Caki2 (cell line): ENCODE measurements around the gene THAP12. TPM values are rescaled to one million over a fixed set of nuclear protein-coding genes. Genes with fewer than 3 reads are reported as not detected.
"Not testable (repeated sequence)": the region's sequence is repeated elsewhere in the genome, so short reads cannot be mapped to it uniquely, and the experiment has no call there.

Experiments used
- DNase-seq: peaks from one replicate; pipeline ENCODE4 v3.0.0-alpha.2; 2015; ENCODE audit warnings: low read depth
- in situ Hi-C: cut with HindIII; loops from 2 replicates; pipeline ENCODE4 v1.10.0; 2016; ENCODE audit warnings: low sequenced_read_pairs, low pct_unique_long_range_greater_than_20kb, mixed read lengths
- total RNA-seq: library from RNA; depleted of rRNA; stranded (reverse); fragments of >200 nt; shearing (Covaris generic); gene quantifications from 2 replicates; pipeline ENCODE4 v1.2.3, GENCODE V29; 2014; ENCODE audit warnings: low replicate concordance; rRNA removed

THAP12 gene, protein sequence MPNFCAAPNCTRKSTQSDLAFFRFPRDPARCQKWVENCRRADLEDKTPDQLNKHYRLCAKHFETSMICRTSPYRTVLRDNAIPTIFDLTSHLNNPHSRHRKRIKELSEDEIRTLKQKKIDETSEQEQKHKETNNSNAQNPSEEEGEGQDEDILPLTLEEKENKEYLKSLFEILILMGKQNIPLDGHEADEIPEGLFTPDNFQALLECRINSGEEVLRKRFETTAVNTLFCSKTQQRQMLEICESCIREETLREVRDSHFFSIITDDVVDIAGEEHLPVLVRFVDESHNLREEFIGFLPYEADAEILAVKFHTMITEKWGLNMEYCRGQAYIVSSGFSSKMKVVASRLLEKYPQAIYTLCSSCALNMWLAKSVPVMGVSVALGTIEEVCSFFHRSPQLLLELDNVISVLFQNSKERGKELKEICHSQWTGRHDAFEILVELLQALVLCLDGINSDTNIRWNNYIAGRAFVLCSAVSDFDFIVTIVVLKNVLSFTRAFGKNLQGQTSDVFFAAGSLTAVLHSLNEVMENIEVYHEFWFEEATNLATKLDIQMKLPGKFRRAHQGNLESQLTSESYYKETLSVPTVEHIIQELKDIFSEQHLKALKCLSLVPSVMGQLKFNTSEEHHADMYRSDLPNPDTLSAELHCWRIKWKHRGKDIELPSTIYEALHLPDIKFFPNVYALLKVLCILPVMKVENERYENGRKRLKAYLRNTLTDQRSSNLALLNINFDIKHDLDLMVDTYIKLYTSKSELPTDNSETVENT
- total RNA-seq = 18.7 and 23.5 TPM in 2 replicates

DNA sequence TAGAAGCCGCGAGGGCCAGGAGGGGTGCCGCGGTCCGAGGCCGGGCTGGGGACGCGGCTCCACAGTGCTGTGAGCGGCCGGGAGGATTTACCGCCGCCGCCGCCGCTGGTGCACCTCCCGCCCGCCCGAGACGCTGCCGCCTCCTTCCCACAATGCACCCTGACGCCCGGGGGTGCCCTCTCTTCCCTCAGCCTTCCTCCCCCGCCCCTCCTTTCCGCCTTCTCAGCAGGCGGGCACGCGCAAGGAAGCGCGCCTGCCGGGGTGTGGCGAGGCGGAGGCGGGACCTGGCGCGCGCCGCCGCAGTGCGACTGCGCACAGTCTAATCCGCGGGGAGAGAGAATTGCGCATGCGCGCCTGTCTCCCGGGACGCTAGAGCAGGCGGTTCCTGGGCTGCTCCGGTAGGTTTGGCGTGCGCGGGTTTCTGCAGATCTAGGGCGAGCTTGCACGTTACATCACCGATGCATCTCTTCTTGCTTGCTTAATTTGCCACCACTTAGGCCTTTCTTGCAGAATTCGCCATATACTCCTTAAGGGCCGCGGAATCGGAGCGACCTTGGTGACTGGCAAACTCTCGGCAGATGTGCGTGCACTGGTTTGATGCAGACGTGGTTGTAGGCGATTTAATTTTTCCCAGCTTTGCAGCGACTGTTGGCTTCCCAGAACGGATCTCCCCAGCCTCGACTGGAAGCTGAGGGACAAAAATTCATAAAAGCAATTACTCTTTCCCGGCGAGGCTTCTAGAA, at the start of gene THAP12, which contains the start of gene GVQW3:
TSS of gene THAP12 (minus strand) at position 156 of the 743 bp plus-strand sequence. CDS start 296 bp downstream, outside the sequence.
TSS of gene GVQW3 (plus strand) at position 347 of the 743 bp plus-strand sequence. CDS start 506 bp downstream, outside the sequence.
- in situ Hi-C loops = no loop called here
- peak; percentile 98 for DNase-seq

DNA sequence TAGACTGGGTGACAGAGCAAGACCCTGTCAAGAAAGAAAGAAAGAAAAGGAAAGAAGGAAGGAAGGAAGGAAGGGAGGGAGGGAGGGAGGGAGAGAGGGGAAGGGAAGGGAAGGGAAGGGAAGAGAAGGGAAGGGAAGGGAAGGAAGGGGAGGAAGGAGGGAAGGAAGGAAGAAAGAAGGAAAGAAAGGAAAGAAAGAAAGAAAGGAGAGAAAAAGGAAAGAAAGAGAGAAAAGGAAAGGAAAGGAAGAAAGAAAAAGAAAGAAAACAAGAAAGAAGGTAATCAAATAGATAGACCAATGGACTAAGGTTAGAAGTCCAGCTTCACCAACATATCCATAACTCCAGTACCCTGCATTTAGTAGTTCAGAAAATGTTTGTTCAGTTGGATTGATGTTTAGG, 45.7 kb upstream of the THAP12 start:
- no peak for DNase-seq
- in situ Hi-C loops = no loop called here

DNA sequence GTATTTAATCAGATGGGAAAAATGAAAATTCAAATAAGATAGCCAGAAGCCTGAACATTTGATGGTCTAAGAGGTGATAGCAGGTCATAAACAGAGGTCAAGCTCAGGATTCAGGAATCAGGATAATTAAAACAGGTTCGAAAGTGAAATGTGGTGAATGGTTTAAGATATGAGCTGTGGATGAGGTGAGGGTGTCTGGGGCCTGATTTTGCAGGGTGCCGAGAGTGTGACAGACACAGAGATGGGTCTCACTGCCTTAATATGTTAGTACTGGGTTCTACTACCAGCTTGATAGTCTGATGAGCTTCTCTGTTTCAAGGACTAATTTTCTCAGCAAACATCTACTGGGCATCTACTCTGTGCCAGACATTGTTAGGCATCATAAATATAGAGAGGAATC, 44.0 kb upstream of the THAP12 start:
- no peak for DNase-seq
- in situ Hi-C loops = no loop called here

DNA sequence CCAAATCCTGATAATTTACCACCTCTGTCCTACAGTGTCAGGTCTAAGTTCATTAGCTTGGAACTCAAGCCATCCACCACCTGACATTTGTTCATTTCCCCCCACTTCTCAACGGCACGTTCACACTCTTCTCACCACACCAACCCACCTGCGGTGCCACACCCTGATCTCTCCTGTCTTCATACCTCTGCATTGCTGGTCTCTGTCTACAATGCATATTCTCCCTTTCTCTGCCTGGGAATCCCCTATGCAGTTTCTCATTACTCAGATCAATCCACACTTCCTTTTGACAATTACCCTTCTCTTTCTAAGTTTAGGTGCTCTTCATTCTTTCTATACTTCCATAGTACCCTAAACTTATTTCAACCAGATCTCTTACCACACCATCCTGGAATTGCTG, 43.4 kb upstream of the THAP12 start:
- in situ Hi-C loops = no loop called here
- no peak for DNase-seq

DNA sequence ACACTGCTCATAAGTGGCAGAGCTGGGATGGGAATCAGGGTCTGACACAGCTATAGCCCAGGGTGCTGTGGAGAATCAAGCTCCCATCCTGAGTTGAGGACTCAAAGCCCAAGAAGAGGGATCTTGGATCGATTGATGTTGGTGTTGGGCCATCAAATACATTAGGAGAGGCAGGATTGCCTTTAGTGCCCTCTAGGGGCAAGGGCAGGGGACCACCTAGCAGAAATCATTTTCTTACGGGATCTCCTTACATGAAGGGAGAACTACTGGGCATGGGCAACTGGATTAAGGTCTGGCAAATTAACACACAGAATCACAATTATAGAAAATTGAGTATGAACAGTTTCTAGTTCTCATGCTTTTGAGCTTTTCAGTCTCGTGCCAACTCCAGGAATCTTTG, 39.0 kb upstream of the THAP12 start:
- in situ Hi-C loops = no loop called here

DNA sequence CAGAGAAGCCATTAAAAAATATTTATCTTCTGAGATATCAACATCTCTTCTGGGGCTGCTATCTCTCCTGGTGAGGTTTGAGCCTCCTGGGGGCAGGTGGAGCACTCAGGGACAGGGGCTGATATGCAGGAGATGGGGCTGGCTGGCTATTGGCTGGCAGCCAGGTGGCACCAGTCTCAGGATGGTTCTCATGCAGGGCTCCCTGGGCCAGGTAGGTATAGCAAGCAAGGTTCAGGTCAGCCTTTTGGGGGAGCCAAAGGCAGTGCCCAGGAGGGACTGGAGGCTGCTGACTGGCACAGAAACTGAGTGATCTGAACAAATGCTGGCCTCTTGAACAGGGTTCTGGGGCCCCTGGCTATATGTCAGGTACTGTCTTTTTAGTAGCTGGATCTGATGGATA, 34.1 kb upstream of the THAP12 start:
- in situ Hi-C loops = no loop called here
- DNase-seq = no peak

More for the DNA sequence above, 39.0 kb upstream of the THAP12 start:
- DNase-seq = no peak

DNA sequence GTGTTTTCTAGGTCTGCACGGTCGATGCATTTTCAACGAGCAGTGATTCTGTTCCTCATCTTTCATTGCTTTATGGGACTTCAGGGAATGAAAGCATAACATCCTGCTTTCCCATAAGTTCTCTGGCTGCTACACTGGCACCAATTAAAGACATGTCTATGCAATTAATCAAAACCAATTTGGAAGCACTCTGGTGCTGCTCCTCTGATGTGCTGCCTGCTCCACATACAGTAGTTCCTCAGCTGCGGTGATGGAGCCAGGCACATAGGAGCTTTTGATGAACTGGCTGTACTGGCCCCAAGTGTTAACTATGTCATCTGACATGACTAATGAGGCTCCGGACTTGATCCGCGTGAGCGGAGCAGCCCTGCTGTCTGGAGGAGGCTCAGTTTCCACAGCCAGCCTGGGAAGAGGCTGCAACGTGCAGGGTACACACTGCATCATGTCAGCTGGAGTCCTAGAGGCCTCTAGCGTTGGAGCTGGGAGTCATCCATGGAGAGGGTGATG, 30.0 kb upstream of the THAP12 start:
- in situ Hi-C loops = no loop called here
- DNase-seq = peak; percentile 11

DNA sequence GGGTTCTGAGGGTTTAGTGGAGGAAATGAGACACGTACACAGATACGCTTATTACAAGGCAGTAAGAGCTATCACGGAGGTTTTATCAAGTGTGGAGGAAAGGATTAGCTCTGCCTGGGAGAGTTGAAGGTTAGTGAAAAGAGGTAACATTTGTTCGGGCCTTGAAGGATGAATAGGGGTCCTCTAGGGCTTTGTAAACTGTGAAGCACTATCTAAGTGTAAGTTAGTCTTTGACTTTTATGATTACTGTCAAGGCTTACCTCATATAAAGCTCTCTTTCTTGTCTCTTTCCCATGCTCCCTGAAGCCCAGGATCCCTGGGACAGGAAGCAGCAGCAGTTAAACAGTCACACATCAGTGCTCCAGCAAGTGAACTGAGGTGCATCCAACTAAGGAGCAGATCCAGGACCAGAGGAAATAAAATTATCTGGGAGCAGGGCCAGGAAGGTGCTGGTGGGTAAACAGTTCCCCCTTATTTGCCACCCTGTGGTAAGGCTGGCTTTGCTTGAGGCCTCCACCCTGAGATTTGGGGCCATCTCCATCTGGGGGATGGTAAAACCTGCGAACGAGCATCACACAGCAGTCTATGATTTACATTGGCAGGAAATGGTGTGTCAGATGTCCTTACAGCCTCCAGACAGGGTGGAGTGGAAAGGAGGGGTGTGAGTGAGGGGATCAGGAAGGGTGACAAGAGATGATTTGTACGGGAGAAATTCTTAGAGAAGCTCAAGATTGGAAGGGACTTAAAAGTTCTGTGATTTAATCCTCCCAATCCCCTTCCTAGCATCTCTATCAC, 27.4 kb upstream of the THAP12 start:
- in situ Hi-C loops = no loop called here
- DNase-seq = peak; percentile 76

DNA sequence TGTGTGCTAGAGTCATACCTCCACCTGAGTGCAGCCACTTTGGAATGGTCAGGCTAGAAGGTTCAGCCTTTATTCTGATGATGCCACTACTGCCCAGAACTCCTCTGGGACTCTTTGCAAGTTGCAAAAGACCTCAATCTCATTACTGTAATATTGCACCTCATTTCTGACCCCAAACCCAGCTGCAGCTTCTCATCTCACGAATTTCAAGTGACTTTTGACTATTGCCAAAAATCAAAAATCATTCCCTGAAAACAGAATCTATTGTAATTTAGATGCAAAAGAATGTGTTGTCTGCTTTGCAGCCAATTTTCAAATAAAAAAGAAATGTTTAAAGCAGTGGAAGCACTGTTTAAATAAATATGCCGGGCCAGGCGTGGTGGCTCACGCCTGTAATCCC, 25.4 kb upstream of the THAP12 start:
- DNase-seq = no peak
- in situ Hi-C loops = no loop called here

DNA sequence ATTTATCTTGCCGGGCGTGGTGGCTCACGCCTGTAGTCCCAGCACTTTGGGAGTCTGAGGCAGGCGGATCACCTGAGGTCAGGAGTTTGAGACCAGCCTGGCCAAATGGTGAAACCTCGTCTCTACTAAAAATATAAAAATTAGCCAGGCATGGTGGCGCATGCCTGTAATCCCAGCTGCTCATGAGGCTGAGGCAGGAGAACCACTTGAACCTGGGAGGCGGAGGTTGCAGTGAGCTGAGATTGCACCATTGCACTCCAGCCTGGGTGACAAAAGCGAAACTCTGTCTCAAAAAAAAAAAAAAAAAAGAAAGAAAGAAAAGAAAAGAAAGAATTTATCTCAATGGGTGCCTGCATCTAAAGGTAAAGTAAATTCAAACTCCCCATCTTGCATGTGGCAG, 20.6 kb upstream of the THAP12 start:
- in situ Hi-C loops, DNase-seq: not testable (repeated sequence)

DNA sequence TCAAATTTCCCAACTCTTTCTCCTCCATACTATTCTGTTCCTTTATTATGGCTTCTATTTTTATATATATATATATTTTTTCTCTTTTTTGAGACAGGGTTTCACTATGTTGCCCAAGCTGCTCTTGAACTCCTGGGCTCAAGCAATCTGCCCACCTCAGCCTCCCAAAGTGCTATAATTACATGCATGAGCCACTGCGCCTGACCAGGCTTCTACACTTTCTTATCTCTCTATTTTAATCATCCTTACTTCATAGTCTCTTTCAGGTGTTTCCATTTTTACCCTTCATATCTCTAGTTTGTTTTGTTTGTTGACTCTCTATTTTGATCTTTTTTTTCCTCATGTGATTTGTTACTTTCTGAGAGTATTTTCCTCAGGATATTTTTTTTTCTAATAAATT, 20.0 kb upstream of the THAP12 start:
- no peak for DNase-seq
- in situ Hi-C loops = no loop called here

DNA sequence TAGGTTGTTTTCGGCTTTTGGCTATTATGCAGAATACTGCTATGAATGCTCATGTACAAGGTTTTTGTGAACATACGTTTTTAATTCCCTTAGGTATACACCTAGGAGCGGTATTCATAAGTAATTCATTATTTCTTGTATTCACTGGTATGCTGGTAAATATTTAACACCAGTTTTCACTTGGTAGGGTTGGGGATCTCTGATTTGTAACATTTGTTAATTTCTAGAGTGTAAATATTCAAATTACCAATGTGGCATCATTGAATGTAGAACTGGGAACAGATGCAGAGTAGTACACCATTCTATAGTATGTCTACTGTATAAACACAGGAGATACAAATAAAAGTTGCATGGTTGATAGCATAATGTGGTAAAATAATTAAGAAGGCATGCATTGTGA, 16.5 kb upstream of the THAP12 start:
- in situ Hi-C loops = no loop called here
- DNase-seq = no peak

DNA sequence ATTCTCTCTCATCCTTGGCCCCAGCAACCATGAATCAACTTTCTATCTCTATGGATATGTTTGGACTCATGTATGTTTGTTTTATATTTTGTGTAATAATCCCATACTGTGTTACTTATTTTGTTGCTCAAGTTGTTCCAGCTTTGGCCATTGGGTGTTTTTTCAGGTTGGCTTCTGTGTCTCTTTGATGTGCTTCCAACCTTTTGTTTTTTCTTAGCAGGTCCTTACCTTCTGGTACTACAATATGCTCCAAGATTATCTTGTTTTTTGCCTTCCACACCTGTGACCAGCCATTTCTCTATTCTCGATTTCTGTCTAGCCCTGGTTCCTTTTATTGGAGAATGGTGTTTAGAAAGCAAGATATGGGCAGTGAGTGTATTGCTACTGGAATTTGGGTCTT, 14.4 kb upstream of the THAP12 start:
- DNase-seq = no peak
- in situ Hi-C loops = no loop called here

DNA sequence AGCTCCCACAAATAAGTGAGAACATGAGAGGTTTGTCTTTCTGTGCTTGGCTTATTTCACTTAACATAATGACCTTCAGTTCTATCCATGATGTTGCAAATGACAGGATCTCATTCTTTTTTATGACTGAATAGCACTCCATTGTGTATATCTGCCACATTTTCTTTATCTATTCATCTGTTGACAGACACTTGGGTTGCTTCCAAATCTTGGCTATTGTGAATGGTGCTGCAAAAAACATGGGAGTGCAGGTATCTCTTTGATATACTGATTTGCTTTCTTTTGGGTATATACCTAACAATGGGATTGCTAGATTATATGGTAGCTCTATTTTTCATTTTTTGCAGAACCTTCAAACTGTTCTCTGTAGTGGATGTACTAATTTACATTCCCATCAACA, 13.5 kb upstream of the THAP12 start:
- DNase-seq = no peak
- in situ Hi-C loops = no loop called here

DNA sequence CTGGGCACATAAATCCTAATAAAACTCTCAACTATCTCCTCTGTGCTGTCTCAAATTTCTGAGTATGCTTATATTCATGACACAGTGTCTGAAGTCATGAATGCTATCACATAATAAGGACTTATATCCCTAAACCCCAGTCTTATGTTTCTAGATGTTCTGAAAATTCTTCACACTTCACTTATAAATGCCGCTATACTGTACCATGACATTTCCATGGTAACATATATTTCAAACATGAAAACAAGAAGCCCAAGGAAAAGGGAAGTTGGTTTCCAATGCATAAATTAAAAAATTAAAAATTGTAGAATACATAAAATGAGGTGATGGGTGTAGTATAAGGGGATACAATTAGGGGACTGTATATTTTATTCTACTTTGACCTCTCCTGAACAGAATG, 11.9 kb upstream of the THAP12 start:
- in situ Hi-C loops = no loop called here
- no peak for DNase-seq

DNA sequence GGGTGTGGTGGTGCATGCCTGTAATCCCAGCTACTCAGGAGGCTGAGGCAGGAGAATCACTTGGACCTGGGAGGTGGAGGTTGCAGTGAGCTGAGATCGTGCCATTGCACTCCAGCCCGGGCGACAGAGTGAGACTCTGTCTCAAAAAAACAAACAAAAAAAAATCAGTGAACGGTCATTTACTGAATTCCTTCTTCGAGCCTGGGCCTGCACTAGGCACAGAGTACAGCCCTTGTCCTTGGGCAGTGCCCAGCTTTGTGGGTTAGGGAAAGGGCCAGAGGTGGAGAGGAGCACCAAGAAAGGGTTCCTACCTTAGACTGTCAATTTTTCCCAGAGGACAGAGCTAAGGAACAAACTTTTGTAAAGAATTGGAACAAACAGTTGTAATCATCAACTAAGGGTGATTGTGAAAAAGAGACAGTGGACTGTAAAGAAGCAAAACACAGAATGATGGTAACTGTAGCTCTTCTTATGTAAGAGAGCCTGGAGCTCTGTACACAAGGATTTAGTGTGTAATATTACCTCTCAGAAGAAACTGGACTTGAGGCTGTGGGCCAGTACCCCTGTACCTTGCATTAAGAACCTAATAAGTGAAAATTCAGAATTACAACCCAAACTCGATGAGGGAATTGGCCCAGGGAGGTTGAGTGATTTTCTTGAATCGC, 11.0 kb upstream of the THAP12 start:
- in situ Hi-C loops = no loop called here
- no peak for DNase-seq

DNA sequence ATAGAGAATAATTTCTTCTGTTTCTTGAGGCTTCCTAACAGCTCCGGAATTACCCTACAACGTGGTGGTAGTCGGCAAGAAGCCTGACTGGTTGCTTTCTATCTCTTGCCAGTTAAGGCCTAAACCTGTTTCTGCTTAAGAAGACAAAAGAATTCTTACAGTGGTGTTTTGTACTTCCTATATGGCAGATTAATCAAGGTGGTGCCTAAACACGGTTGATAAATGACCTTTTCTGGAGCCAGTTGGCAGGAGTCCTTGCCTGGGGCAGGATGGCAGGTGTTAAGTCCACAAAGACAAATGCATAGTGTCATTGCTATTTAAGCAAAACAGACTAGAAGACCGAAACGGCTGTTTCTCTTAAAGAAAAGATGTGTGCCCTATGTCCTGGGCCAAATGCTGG, 10.1 kb upstream of the THAP12 start:
- in situ Hi-C loops = no loop called here

More for the DNA sequence above, 10.1 kb upstream of the THAP12 start:
- no peak for DNase-seq
